Astrocyte of the cerebellum (primary cell): ENCODE measurements around the gene COL4A4.
A peak's percentile ranks its signal among the peaks of the same experiment; 100 is the strongest.

Source experiments
- DNase-seq: peaks from one replicate; pipeline ENCODE4 v3.0.0-alpha.2; 2011; ENCODE audit warnings: low read depth
- H3K4me3 ChIP-seq: 2 replicates; pipeline ENCODE4 v1.5.1; 2011; ENCODE audit warnings: mild to moderate bottlenecking, low read depth, low read length, moderate library complexity
- CTCF ChIP-seq: IDR thresholded peaks from 2 replicates; pipeline ENCODE4 v1.5.1; 2012; ENCODE audit warnings: low read length, low read depth, moderate library complexity, mild to moderate bottlenecking; ENCODE audit errors: missing control alignments
- in situ Hi-C: cut with HindIII; loops from 2 replicates; pipeline ENCODE4 v1.10.0; 2017; ENCODE audit warnings: low sequenced_read_pairs

The COL4A4 gene

DNA sequence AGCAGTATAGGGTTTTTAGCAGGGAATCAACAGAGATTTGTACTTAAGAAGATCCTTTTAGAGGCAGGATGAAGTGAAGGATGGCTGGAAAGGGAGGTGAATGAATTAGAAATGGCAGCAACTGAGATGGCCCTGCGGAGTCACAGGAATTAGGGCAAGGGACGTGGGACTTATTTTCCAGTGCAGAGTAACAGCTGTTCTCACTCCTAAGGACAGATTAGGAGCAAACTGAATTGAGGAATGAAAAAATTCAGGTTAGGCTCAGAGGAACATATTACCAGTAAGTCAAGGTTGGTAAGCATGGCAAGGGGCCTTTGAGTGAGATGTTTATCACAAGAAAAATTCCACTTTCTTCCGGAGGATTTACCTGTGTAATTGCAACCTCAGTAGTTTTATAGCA, 34.9 kb upstream of the COL4A4 start:
- in situ Hi-C loops = no loop called here
- DNase-seq = no peak
- no peak for TF ChIP-seq CTCF
- H3K4me3 ChIP-seq = no peak overlapping the region

GRCh38 chr2:227194219-227194618, 30.2 kb upstream of the COL4A4 start:
- DNase-seq = no peak
- in situ Hi-C loops = no loop called here
- no peak overlapping the region for H3K4me3 ChIP-seq
- no peak for TF ChIP-seq CTCF

- H3K4me3 ChIP-seq = no peak overlapping the region
- TF ChIP-seq CTCF = no peak
- no peak for DNase-seq
- in situ Hi-C loops = no loop called here
Observed at GRCh38 chr2:227192491-227192890, 28.5 kb upstream of the COL4A4 start.

DNA sequence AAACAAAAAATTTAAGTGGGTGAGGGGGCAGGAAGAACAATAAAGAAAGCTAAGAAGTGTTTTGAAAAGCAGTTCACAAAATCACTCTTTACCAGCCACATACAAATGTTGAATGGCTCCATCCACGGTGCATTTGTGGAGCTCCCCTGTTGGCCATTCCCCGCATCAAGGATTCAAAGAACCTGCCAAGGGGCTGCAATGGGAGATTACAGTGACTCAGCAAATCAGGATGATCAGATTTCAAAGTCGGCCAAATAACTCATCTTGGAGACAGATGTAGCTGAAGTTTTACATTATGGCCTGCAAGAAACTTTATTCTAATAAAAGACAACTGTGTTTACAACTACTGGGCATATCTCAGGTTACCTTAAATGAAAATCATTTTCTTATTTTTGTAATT, 27.4 kb upstream of the COL4A4 start:
- in situ Hi-C loops = no loop called here
- peak; percentile 13 for DNase-seq
- TF ChIP-seq CTCF = no peak
- H3K4me3 ChIP-seq = no peak overlapping the region

GRCh38 chr2:227188292-227188691, 24.3 kb upstream of the COL4A4 start:
- DNase-seq = no peak
- TF ChIP-seq CTCF = no peak
- in situ Hi-C loops = no loop called here
- no peak overlapping the region for H3K4me3 ChIP-seq

DNA sequence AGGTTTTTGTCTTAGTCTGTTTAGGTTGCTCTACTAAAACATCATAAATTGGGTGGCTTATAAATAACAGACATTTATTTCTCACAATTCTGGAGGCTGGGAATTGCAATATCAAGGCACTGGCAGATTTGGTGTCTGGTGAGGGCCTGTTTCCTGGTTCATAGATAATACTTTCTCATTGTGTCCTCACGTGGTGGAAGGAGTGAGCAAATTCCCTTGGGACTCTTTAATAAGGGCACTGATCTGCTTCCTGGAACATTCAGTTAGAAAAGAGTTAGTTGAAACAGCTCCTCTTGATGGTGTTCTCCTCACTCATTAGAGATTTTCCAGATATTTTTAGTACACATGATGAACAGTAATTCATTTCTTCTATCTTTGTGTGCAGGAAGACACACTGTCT, 22.7 kb upstream of the COL4A4 start:
- H3K4me3 ChIP-seq = no peak overlapping the region
- in situ Hi-C loops = no loop called here
- TF ChIP-seq CTCF = no peak
- no peak for DNase-seq

GRCh38 chr2:227185615-227186232, 21.7 kb upstream of the COL4A4 start:
- in situ Hi-C loops = no loop called here
- TF ChIP-seq CTCF = no peak
- no peak overlapping the region for H3K4me3 ChIP-seq

More at GRCh38 chr2:227185615-227186232, 21.7 kb upstream of the COL4A4 start:
- no peak for DNase-seq
